LNCaP clone FGC (cell line): ENCODE measurements around the gene RAB7B.

ENCODE experiments used
- DNase-seq: peaks from one replicate; pipeline ENCODE4 v3.0.0-alpha.2; 2011; ENCODE audit warnings: low read depth
- H3K4me3 ChIP-seq: 2 replicates; pipeline ENCODE4 v1.5.1; 2011; ENCODE audit warnings: mild to moderate bottlenecking, low read depth, low read length, control low read depth
- CTCF ChIP-seq: IDR thresholded peaks from 2 replicates; pipeline ENCODE4 v1.5.1; 2012; ENCODE audit warnings: mild to moderate bottlenecking; ENCODE audit not compliant: control insufficient read depth, insufficient read depth; ENCODE audit errors: extremely low read depth

The RAB7B gene

GRCh38 chr1:206013026-206013795 is 10.0 kb upstream of the RAB7B start:
- DNase-seq: no peak
- H3K4me3 ChIP-seq: no peak overlapping the region
- TF ChIP-seq CTCF: no peak

GRCh38 chr1:206012086-206012859 is 9.1 kb upstream of the RAB7B start:
- H3K4me3 ChIP-seq: no peak overlapping the region
- DNase-seq: no peak
- TF ChIP-seq CTCF: no peak

GRCh38 chr1:206011057-206011456 is 7.9 kb upstream of the RAB7B start:
- no peak overlapping the region for H3K4me3 ChIP-seq
- TF ChIP-seq CTCF: no peak
- no peak for DNase-seq

- DNase-seq: no peak
- no peak overlapping the region for H3K4me3 ChIP-seq
- no peak for TF ChIP-seq CTCF
These were observed 6.9 kb upstream of the RAB7B start for GRCh38 chr1:206010060-206010459.

GRCh38 chr1:206006946-206007345 is 3.8 kb upstream of the RAB7B start:
- no peak overlapping the region for H3K4me3 ChIP-seq
- no peak for DNase-seq
- TF ChIP-seq CTCF: no peak

- TF ChIP-seq CTCF: no peak
- no peak for DNase-seq
- H3K4me3 ChIP-seq: no peak overlapping the region
These were observed 2.6 kb upstream of the RAB7B start for GRCh38 chr1:206005778-206006180.

GRCh38 chr1:206005234-206005633 is 2.0 kb upstream of the RAB7B start:
- no peak overlapping the region for H3K4me3 ChIP-seq
- TF ChIP-seq CTCF: no peak

More at GRCh38 chr1:206005234-206005633, 2.0 kb upstream of the RAB7B start:
- DNase-seq: no peak
